ENCODE data around the gene ZNF662. TPM values are rescaled to one million over a fixed set of nuclear protein-coding genes. Genes with fewer than 3 reads are reported as not detected.

ZNF662 gene
- total RNA-seq: 1 to 10 TPM; 2.2 to 6.0 (median 4.9) TPM

- 8% methylated on average over 42 of the region's 59 CpGs; no CpG with 5 or more reads in 1 of the 2 donors for whole genome bisulfite sequencing, 2 donors (ENCODE audit: low coverage in 1 of 2)
- peak within 1 kb of the TSS; percentile 53 to 84 (median 60) for H3K4me3 ChIP-seq
- in situ Hi-C loops (cut with MboI; ENCODE audit: low pct_ligation_motif_present in 1 of 4, low pct_unique_long_range_greater_than_20kb in 1 of 4, low sequenced_read_pairs in 3 of 4) (no loop called here), intact Hi-C loops (cut with DNase I; ENCODE audit: low total_unique reads) (no loop called here)
- H3K27me3 ChIP-seq: no peaks in the 10 kb centered on the region
- TF ChIP-seq POLR2A (IDR thresholded peaks at IDR 0.05): peak; percentile 46
- TF ChIP-seq POLR2AphosphoS5 (IDR thresholded peaks at IDR 0.05): no peak
- peak; percentile 42 for DNase-seq
- H3K36me3 ChIP-seq: peaks cover 0 to 6% (median 0%) of the 10 kb centered on the region in 4 donors
- H3K4me1 ChIP-seq: peaks cover 0 to 13% (median 9%) of the 10 kb centered on the region in 4 donors
- H3K27ac ChIP-seq: peak within 1 kb of the TSS; percentile 45 to 78 (median 64)
- H3K9me3 ChIP-seq: peaks cover 4 to 8% of the 10 kb centered on the region in 2 donors
These were observed at the start of gene ZNF662 for GRCh38 chr3:42906070-42906847. Gene ZNF662, plus strand, starts transcription at chr3:42906142. Its CDS starts 1,973 bp downstream, at chr3:42908115.

DNA sequence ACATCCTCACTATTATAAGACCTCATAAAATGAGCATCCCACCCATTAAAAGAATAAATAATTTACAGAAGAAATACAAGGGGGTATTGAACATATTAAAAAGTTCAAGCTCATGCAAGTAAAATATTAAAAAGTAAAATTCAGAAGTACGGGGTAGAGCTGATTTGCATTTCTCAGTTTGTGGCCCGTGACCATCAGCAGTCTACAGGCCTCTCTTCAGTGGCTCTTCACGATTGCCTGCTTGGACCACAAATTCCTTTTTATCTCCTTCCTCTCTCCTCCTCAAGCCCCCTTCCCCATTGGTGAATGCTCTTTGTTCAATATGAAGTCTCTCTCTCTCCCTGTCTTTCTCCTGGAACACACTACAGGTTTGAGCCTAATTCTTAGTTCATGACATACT lies 49.4 kb upstream of the ZNF662 start:
- Histone ChIP-seq H3K27ac (no peak overlapping the region), H3K27me3 (no peaks in the 10 kb centered on the region), H3K4me1 (no peaks in the 10 kb centered on the region), H3K36me3 (no peaks in the 10 kb centered on the region), H3K9me3 (no peaks in the 10 kb centered on the region), H3K4me3 (no peak overlapping the region)
- in situ Hi-C loops (cut with MboI; ENCODE audit: low pct_ligation_motif_present in 1 of 4, low pct_unique_long_range_greater_than_20kb in 1 of 4, low sequenced_read_pairs in 3 of 4) (no loop called here), intact Hi-C loops (cut with DNase I; ENCODE audit: low total_unique reads) (no loop called here)
- DNase-seq: no peak
- TF ChIP-seq POLR2AphosphoS5 (IDR thresholded peaks at IDR 0.05) (no peak), EP300 (IDR thresholded peaks at IDR 0.05; ENCODE audit: low read depth) (no peak), POLR2A (IDR thresholded peaks at IDR 0.05) (no peak)
- TF ChIP-seq, protein P1, sequence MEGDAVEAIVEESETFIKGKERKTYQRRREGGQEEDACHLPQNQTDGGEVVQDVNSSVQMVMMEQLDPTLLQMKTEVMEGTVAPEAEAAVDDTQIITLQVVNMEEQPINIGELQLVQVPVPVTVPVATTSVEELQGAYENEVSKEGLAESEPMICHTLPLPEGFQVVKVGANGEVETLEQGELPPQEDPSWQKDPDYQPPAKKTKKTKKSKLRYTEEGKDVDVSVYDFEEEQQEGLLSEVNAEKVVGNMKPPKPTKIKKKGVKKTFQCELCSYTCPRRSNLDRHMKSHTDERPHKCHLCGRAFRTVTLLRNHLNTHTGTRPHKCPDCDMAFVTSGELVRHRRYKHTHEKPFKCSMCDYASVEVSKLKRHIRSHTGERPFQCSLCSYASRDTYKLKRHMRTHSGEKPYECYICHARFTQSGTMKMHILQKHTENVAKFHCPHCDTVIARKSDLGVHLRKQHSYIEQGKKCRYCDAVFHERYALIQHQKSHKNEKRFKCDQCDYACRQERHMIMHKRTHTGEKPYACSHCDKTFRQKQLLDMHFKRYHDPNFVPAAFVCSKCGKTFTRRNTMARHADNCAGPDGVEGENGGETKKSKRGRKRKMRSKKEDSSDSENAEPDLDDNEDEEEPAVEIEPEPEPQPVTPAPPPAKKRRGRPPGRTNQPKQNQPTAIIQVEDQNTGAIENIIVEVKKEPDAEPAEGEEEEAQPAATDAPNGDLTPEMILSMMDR (IDR thresholded peaks at IDR 0.05): no peak
- WGBS, 2 donors (ENCODE audit: low coverage in 1 of 2): 72 to 100% methylated on average over 1 to 3 of the region's 3 CpGs

DNA sequence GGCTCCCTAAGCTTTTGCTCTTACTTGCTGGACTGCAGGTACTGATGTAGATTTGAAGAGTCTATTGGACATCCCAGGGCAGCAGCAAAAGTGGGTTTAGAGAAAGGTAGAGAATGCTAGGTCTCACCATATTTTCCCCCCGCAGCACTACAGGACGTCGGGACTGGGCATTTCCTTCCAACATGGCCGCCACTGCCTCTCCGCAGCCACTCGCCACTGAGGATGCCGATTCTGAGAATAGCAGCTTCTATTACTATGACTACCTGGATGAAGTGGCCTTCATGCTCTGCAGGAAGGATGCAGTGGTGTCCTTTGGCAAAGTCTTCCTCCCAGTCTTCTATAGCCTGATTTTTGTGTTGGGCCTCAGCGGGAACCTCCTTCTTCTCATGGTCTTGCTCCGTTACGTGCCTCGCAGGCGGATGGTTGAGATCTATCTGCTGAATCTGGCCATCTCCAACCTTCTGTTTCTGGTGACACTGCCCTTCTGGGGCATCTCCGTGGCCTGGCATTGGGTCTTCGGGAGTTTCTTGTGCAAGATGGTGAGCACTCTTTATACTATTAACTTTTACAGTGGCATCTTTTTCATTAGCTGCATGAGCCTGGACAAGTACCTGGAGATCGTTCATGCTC lies 41.5 kb upstream of the ZNF662 start:
- in situ Hi-C loops (cut with MboI; ENCODE audit: low pct_ligation_motif_present in 1 of 4, low pct_unique_long_range_greater_than_20kb in 1 of 4, low sequenced_read_pairs in 3 of 4) (no loop called here), intact Hi-C loops (cut with DNase I; ENCODE audit: low total_unique reads) (no loop called here)
- no peak for DNase-seq
- Histone ChIP-seq H3K27ac (no peak overlapping the region), H3K9me3 (no peaks in the 10 kb centered on the region), H3K27me3 (no peaks in the 10 kb centered on the region), H3K4me1 (no peaks in the 10 kb centered on the region), H3K36me3 (no peaks in the 10 kb centered on the region), H3K4me3 (no peak overlapping the region)
- whole genome bisulfite sequencing, 2 donors (ENCODE audit: low coverage in 1 of 2): 92 to 100% methylated on average over 8 to 15 of the region's 15 CpGs
- TF ChIP-seq POLR2A (IDR thresholded peaks at IDR 0.05): no peak
- TF ChIP-seq POLR2AphosphoS5 (IDR thresholded peaks at IDR 0.05): no peak
- TF ChIP-seq EP300 (IDR thresholded peaks at IDR 0.05; ENCODE audit: low read depth): no peak
- TF ChIP-seq, protein P1 (IDR thresholded peaks at IDR 0.05): no peak

GRCh38 chr3:42865256-42865655 lies 40.7 kb upstream of the ZNF662 start:
- 89 to 94% methylated on average over 5 to 8 of the region's 8 CpGs for WGBS, 2 donors (ENCODE audit: low coverage in 1 of 2)
- in situ Hi-C loops (cut with MboI; ENCODE audit: low pct_ligation_motif_present in 1 of 4, low pct_unique_long_range_greater_than_20kb in 1 of 4, low sequenced_read_pairs in 3 of 4) (no loop called here), intact Hi-C loops (cut with DNase I; ENCODE audit: low total_unique reads) (no loop called here)
- no peak overlapping the region for H3K27ac ChIP-seq
- no peaks in the 10 kb centered on the region for H3K27me3 ChIP-seq
- no peak for TF ChIP-seq POLR2AphosphoS5 (IDR thresholded peaks at IDR 0.05)
- no peaks in the 10 kb centered on the region for H3K4me1 ChIP-seq
- no peak for DNase-seq
- no peaks in the 10 kb centered on the region for H3K36me3 ChIP-seq
- no peaks in the 10 kb centered on the region for H3K9me3 ChIP-seq
- no peak overlapping the region for H3K4me3 ChIP-seq

- Histone ChIP-seq H3K27me3 (no peaks in the 10 kb centered on the region), H3K4me1 (no peaks in the 10 kb centered on the region), H3K27ac (no peak overlapping the region), H3K9me3 (no peaks in the 10 kb centered on the region), H3K4me3 (no peak overlapping the region), H3K36me3 (no peaks in the 10 kb centered on the region)
- 89 to 91% methylated on average over 7 of the region's 7 CpGs for WGBS, 2 donors (ENCODE audit: low coverage in 1 of 2)
- intact Hi-C loops (cut with DNase I; ENCODE audit: low total_unique reads): no loop called here
- TF ChIP-seq POLR2A (IDR thresholded peaks at IDR 0.05): no peak
- no peak for TF ChIP-seq POLR2AphosphoS5 (IDR thresholded peaks at IDR 0.05)
- TF ChIP-seq, protein P1 (IDR thresholded peaks at IDR 0.05): no peak
- no peak for TF ChIP-seq EP300 (IDR thresholded peaks at IDR 0.05; ENCODE audit: low read depth)
- no peak for DNase-seq
- in situ Hi-C loops (cut with MboI; ENCODE audit: low pct_ligation_motif_present in 1 of 4, low pct_unique_long_range_greater_than_20kb in 1 of 4, low sequenced_read_pairs in 3 of 4): no loop called here
These were observed 38.8 kb upstream of the ZNF662 start for GRCh38 chr3:42867138-42867537.

Measured in transverse colon (tissue), 4 donors.